Liver (tissue), 9 donors: Measurements from ENCODE around the gene FIGNL1. TPM values are rescaled to one million over a fixed set of nuclear protein-coding genes. Genes with fewer than 3 reads are reported as not detected.
A peak's percentile ranks its signal among the peaks of the same experiment; 100 is the strongest.

Source experiments
- DNase-seq: peaks from one replicate; pipeline ENCODE4 v3.0.0-alpha.2; 2017; ENCODE audit warnings: low spot score
- H3K27ac ChIP-seq, 2 donors: one replicate each; pipeline ENCODE4 v1.7.0; 2013; ENCODE audit warnings: inconsistent platforms in 2 of 2, low read length in 2 of 2, control low read depth in 1 of 2, low read depth in 1 of 2, mild to moderate bottlenecking in 1 of 2
- H3K27me3 ChIP-seq, 4 donors: one replicate each; pipeline versions ENCODE4 v1.6.1 to v1.7.0; 2013; ENCODE audit warnings: low read length in 3 of 4, inconsistent platforms in 1 of 4, mild to moderate bottlenecking in 1 of 4, moderate library complexity in 1 of 4; ENCODE audit not compliant: control insufficient read depth in 4 of 4, insufficient read depth in 4 of 4
- H3K36me3 ChIP-seq, 4 donors: one replicate each; pipeline versions ENCODE4 v1.6.1 to v1.7.0; 2013; ENCODE audit warnings: low read length in 3 of 4, mild to moderate bottlenecking in 3 of 4, low read depth in 1 of 4, moderate library complexity in 1 of 4; ENCODE audit not compliant: control insufficient read depth in 4 of 4, insufficient read depth in 3 of 4
- H3K4me1 ChIP-seq, 4 donors: one replicate each; pipeline versions ENCODE4 v1.6.1 to v1.7.0; 2013; ENCODE audit warnings: low read length in 3 of 4, mild to moderate bottlenecking in 3 of 4, moderate library complexity in 1 of 4; ENCODE audit not compliant: control insufficient read depth in 4 of 4, insufficient read depth in 4 of 4
- H3K4me3 ChIP-seq, 3 donors: one replicate each; pipeline versions ENCODE4 v1.6.1 to v1.7.0; 2013; ENCODE audit warnings: low read length in 3 of 3, control low read depth in 1 of 3, low read depth in 1 of 3, mild to moderate bottlenecking in 1 of 3
- H3K9ac ChIP-seq, 2 donors: one replicate each; pipeline ENCODE4 v1.7.0; 2013; ENCODE audit warnings: low read length in 2 of 2, mild to moderate bottlenecking in 2 of 2, moderate library complexity in 2 of 2, control low read depth in 1 of 2, low read depth in 1 of 2
- H3K9me3 ChIP-seq, 4 donors: one replicate each; pipeline versions ENCODE4 v1.6.1 to v1.7.0; 2013; ENCODE audit warnings: low read length in 3 of 4; ENCODE audit not compliant: control insufficient read depth in 4 of 4
- ATF3 ChIP-seq: IDR thresholded peaks from 2 replicates; pipeline ENCODE4 v1.6.1; 2016; ENCODE audit warnings: antibody characterized with exemption
- CTCF ChIP-seq: fragments of 150-350 bp; IDR thresholded peaks from 2 replicates; pipeline ENCODE4 v1.5.1; 2017; ENCODE audit warnings: improper control_type of control experiment, low read depth, low read length; ENCODE audit not compliant: missing input control
- EGR1 ChIP-seq, 2 donors: IDR thresholded peaks; 2 replicates each; pipeline ENCODE4 v1.6.1; 2016 to 2018; ENCODE audit warnings: antibody characterized with exemption in 2 of 2, low read depth in 2 of 2
- FOXA1 ChIP-seq: IDR thresholded peaks from 2 replicates; pipeline ENCODE4 v1.6.1; 2016; ENCODE audit warnings: antibody characterized with exemption
- FOXA2 ChIP-seq: IDR thresholded peaks from 2 replicates; pipeline ENCODE4 v1.6.1; 2016; ENCODE audit warnings: antibody characterized with exemption
- GABPA ChIP-seq, 2 donors: IDR thresholded peaks in 1 of 2; conservative IDR thresholded peaks in 1 of 2; 2 replicates each; pipeline ENCODE4 v1.6.1; 2016; ENCODE audit warnings: antibody characterized with exemption in 2 of 2, mild to moderate bottlenecking in 1 of 2, moderate library complexity in 1 of 2
- HNF4A ChIP-seq, 2 donors: conservative IDR thresholded peaks; 2 replicates each; pipeline ENCODE4 v1.6.1; 2016; ENCODE audit warnings: antibody characterized with exemption in 2 of 2, mild to moderate bottlenecking in 2 of 2
- JUND ChIP-seq, 2 donors: IDR thresholded peaks; 2 replicates each; pipeline ENCODE4 v1.6.1; 2016; ENCODE audit warnings: antibody characterized with exemption in 2 of 2
- MAX ChIP-seq: IDR thresholded peaks from 2 replicates; pipeline ENCODE4 v1.6.1; 2016; ENCODE audit warnings: antibody characterized with exemption
- NR2F2 ChIP-seq: IDR thresholded peaks from 2 replicates; pipeline ENCODE4 v1.6.1; 2016; ENCODE audit warnings: antibody characterized with exemption
- RAD21 ChIP-seq, 2 donors: IDR thresholded peaks; 2 replicates each; pipeline ENCODE4 v1.6.1; 2016; ENCODE audit warnings: antibody characterized with exemption in 2 of 2, mild to moderate bottlenecking in 2 of 2
- REST ChIP-seq: IDR thresholded peaks from 2 replicates; pipeline ENCODE4 v1.6.1; 2016; ENCODE audit warnings: antibody characterized with exemption, mild to moderate bottlenecking
- RXRA ChIP-seq, 2 donors: IDR thresholded peaks; 2 replicates each; pipeline ENCODE4 v1.6.1; 2017 to 2018; ENCODE audit warnings: antibody characterized with exemption in 2 of 2, mild to moderate bottlenecking in 1 of 2
- SP1 ChIP-seq: IDR thresholded peaks from 2 replicates; pipeline ENCODE4 v1.6.1; 2018; ENCODE audit warnings: antibody characterized with exemption, mild to moderate bottlenecking
- YY1 ChIP-seq: IDR thresholded peaks from 2 replicates; pipeline ENCODE4 v1.6.1; 2016; ENCODE audit warnings: antibody characterized with exemption, mild to moderate bottlenecking
- ZBTB33 ChIP-seq: IDR thresholded peaks from 2 replicates; pipeline ENCODE4 v1.6.1; 2016; ENCODE audit warnings: antibody characterized with exemption
- WGBS: extraction: QIAGEN DNeasy Blood & Tissue Kit; methylation state at CpG from one replicate; pipeline ENCODE4 v1.1.7; 2013; 5-methylcytosine and 5-hydroxymethylcytosine counted together
- polyA plus RNA-seq, 2 donors: library from polyadenylated mRNA; stranded (reverse) in 1 of 2; unstranded in 1 of 2; fragments of 200-250 nt in 1 of 2; fragments of >200 nt in 1 of 2; fragmentation: Nextera tagmentation in 1 of 2; extraction: Ambion mirVana in 1 of 2; gene quantifications; one replicate each; pipeline versions ENCODE4 v1.2.1 to v1.2.3, GENCODE V29; 2013 to 2015
- total RNA-seq, 2 donors: library from RNA; depleted of rRNA; stranded (reverse); fragments of >200 nt; gene quantifications; one replicate each; pipeline ENCODE4 v1.2.3, GENCODE V29; 2014
- donor health status: healthy.
- donor health status: healthy.
- donor health status: healthy.
- donor health status: healthy.
- donor health status: healthy.

The FIGNL1 gene
- total and polyA plus RNA-seq, 4 donors, result 1.2 to 13.2 (median 3.3) TPM

GRCh38 chr7:50497968-50498367, 47.8 kb upstream of the FIGNL1 start:
- no peak overlapping the region for H3K4me3 ChIP-seq
- no peaks in the 10 kb centered on the region for H3K27me3 ChIP-seq
- TF ChIP-seq GABPA (IDR thresholded peaks at IDR 0.05 in 1 of 2, conservative IDR thresholded peaks at IDR 0.05 in 1 of 2), result no peak
- no peak for TF ChIP-seq RXRA (IDR thresholded peaks at IDR 0.05)
- TF ChIP-seq ATF3, result no peak
- TF ChIP-seq CTCF, result no peak
- no peak for TF ChIP-seq MAX
- TF ChIP-seq EGR1 (IDR thresholded peaks at IDR 0.05; ENCODE audit: low read depth in 2 of 2), result no peak
- no peak for TF ChIP-seq FOXA2
- no peak for TF ChIP-seq REST
- TF ChIP-seq SP1, result no peak
- no peak for TF ChIP-seq YY1
- no peak for TF ChIP-seq FOXA1
- no peak for TF ChIP-seq ZBTB33
- no peak for TF ChIP-seq RAD21 (IDR thresholded peaks at IDR 0.05)
- no peak for TF ChIP-seq HNF4A (conservative IDR thresholded peaks at IDR 0.05)
- no peak for TF ChIP-seq NR2F2
- H3K4me1 ChIP-seq, result no peaks in the 10 kb centered on the region
- H3K9me3 ChIP-seq, result no peaks in the 10 kb centered on the region
- no peaks in the 10 kb centered on the region for H3K36me3 ChIP-seq
- 76% methylated on average over 5 of the region's 5 CpGs for WGBS
- no peak overlapping the region for H3K9ac ChIP-seq
- H3K27ac ChIP-seq, result no peak overlapping the region
- no peak for DNase-seq

- Histone ChIP-seq H3K36me3 (no peaks in the 10 kb centered on the region), H3K27ac (no peak overlapping the region), H3K9ac (no peak overlapping the region), H3K9me3 (no peaks in the 10 kb centered on the region), H3K4me1 (no peaks in the 10 kb centered on the region), H3K4me3 (no peak overlapping the region), H3K27me3 (no peaks in the 10 kb centered on the region)
- no peak for DNase-seq
- WGBS, result 77% methylated on average over 8 of the region's 8 CpGs
- TF ChIP-seq NR2F2 (peak; percentile 60), ATF3 (no peak), JUND (IDR thresholded peaks at IDR 0.05) (no peak), REST (no peak)
Measured at GRCh38 chr7:50497068-50497642, 47.0 kb upstream of the FIGNL1 start.
